ENCODE data around the gene DOCK2. TPM values are rescaled to one million over a fixed set of nuclear protein-coding genes. Genes with fewer than 3 reads are reported as not detected.

DOCK2 gene
- total and polyA plus RNA-seq, 2 donors (not counting 1 experiment from before 2014, with no cell fraction given) = 1.1 to 8.9 TPM

DNA sequence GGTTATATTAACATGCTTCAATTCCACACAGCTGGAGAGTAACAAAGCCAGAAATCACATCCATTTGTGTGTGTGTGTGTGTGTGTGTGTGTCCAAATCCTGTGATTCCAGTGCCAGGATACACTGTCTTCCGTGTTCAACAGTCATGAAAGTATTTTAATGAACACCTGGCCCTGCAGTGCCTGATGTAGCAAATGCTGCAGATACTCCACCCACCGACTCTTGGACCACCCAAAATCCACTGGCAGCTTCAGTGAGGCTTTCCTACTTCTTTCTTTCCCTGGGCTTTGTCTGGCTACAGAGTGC, 356.4 kb downstream of the DOCK2 start:
- Histone ChIP-seq H4K20me1 (ENCODE audit: control insufficient read depth, extremely low read depth, insufficient read depth, low read length) (no peaks in the 10 kb centered on the region), H3K9me3 (ENCODE audit: control insufficient read depth, insufficient read depth, low read depth, low read length) (no peaks in the 10 kb centered on the region), H3K36me3 (ENCODE audit: control insufficient read depth, insufficient read depth, low read length) (no peaks in the 10 kb centered on the region), H3K4me2 (ENCODE audit: extremely low read depth, insufficient read depth, low read length) (no peak overlapping the region), H3K27me3 (ENCODE audit: control insufficient read depth, insufficient read depth, low read length) (no peaks in the 10 kb centered on the region), H3K9ac (ENCODE audit: insufficient read depth, low read length) (no peak overlapping the region), H3K79me2 (ENCODE audit: control insufficient read depth, insufficient read depth, low read length) (no peaks in the 10 kb centered on the region), H3K27ac (ENCODE audit: insufficient read depth, low read length) (no peak overlapping the region), H2AFZ (ENCODE audit: low read length) (no peak overlapping the region), H3K4me3 (replicated peaks in 1 of 4; ENCODE audit: control extremely low read depth in 1 of 4, insufficient read depth in 1 of 4, low read depth in 3 of 4, low read length in 4 of 4) (no peak overlapping the region), H3K4me1 (ENCODE audit: control insufficient read depth, extremely low read depth, insufficient read depth, low read length) (no peaks in the 10 kb centered on the region)
- no peak for TF ChIP-seq EZH2 (IDR thresholded peaks at IDR 0.05; ENCODE audit: low read length, missing control alignments)
- TF ChIP-seq, protein P1, sequence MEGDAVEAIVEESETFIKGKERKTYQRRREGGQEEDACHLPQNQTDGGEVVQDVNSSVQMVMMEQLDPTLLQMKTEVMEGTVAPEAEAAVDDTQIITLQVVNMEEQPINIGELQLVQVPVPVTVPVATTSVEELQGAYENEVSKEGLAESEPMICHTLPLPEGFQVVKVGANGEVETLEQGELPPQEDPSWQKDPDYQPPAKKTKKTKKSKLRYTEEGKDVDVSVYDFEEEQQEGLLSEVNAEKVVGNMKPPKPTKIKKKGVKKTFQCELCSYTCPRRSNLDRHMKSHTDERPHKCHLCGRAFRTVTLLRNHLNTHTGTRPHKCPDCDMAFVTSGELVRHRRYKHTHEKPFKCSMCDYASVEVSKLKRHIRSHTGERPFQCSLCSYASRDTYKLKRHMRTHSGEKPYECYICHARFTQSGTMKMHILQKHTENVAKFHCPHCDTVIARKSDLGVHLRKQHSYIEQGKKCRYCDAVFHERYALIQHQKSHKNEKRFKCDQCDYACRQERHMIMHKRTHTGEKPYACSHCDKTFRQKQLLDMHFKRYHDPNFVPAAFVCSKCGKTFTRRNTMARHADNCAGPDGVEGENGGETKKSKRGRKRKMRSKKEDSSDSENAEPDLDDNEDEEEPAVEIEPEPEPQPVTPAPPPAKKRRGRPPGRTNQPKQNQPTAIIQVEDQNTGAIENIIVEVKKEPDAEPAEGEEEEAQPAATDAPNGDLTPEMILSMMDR (conservative IDR thresholded peaks at IDR 0.05 in 1 of 2, IDR thresholded peaks at IDR 0.05 in 1 of 2; ENCODE audit: low read depth in 1 of 2, low read length in 2 of 2) = no peak
- DNase-seq (ENCODE audit: low read depth in 2 of 2) = no peak

- Histone ChIP-seq H4K20me1 (ENCODE audit: control insufficient read depth, extremely low read depth, insufficient read depth, low read length) (no peaks in the 10 kb centered on the region), H3K79me2 (ENCODE audit: control insufficient read depth, insufficient read depth, low read length) (no peaks in the 10 kb centered on the region)
These were observed 360.7 kb downstream of the DOCK2 start for GRCh38 chr5:169997798-169998197.

DNA sequence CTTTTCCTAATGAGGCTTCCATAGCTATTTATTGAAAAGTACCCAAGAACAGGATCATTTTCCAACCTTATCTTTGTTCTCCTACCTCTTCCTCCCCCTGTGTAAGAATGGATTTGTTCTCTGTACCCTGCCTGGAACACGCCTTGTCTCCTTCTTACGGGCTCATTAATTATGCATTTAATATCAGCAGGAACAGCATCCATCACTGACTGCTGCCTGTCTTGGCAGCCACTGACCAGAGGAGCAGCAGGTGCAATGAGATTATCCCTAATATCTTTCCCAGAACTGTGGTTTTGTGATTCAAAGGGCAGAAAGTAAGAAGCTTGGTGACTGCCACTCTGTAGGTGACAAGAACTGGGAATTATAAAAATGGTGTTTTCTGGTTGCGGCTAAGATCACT, 362.5 kb downstream of the DOCK2 start:
- Histone ChIP-seq H3K4me2 (ENCODE audit: extremely low read depth, insufficient read depth, low read length) (no peak overlapping the region), H3K4me1 (ENCODE audit: control insufficient read depth, extremely low read depth, insufficient read depth, low read length) (no peaks in the 10 kb centered on the region), H3K4me3 (replicated peaks in 1 of 4; ENCODE audit: control extremely low read depth in 1 of 4, insufficient read depth in 1 of 4, low read depth in 3 of 4, low read length in 4 of 4) (no peak overlapping the region), H3K9ac (ENCODE audit: insufficient read depth, low read length) (no peak overlapping the region), H3K36me3 (ENCODE audit: control insufficient read depth, insufficient read depth, low read length) (no peaks in the 10 kb centered on the region), H3K9me3 (ENCODE audit: control insufficient read depth, insufficient read depth, low read depth, low read length) (no peaks in the 10 kb centered on the region), H2AFZ (ENCODE audit: low read length) (no peak overlapping the region), H3K79me2 (ENCODE audit: control insufficient read depth, insufficient read depth, low read length) (no peaks in the 10 kb centered on the region), H4K20me1 (ENCODE audit: control insufficient read depth, extremely low read depth, insufficient read depth, low read length) (no peaks in the 10 kb centered on the region), H3K27ac (ENCODE audit: insufficient read depth, low read length) (no peak overlapping the region), H3K27me3 (ENCODE audit: control insufficient read depth, insufficient read depth, low read length) (no peaks in the 10 kb centered on the region)
- no peak for TF ChIP-seq EZH2 (IDR thresholded peaks at IDR 0.05; ENCODE audit: low read length, missing control alignments)
- TF ChIP-seq, protein P1 (conservative IDR thresholded peaks at IDR 0.05 in 1 of 2, IDR thresholded peaks at IDR 0.05 in 1 of 2; ENCODE audit: low read depth in 1 of 2, low read length in 2 of 2) = no peak
- DNase-seq (ENCODE audit: low read depth in 2 of 2) = no peak

More at GRCh38 chr5:169997798-169998197, 360.7 kb downstream of the DOCK2 start:
- DNase-seq (ENCODE audit: low read depth in 2 of 2) = no peak
- no peak overlapping the region for H3K27ac ChIP-seq (ENCODE audit: insufficient read depth, low read length)
- no peaks in the 10 kb centered on the region for H3K4me1 ChIP-seq (ENCODE audit: control insufficient read depth, extremely low read depth, insufficient read depth, low read length)
- no peak overlapping the region for H3K4me2 ChIP-seq (ENCODE audit: extremely low read depth, insufficient read depth, low read length)
- no peaks in the 10 kb centered on the region for H3K36me3 ChIP-seq (ENCODE audit: control insufficient read depth, insufficient read depth, low read length)
- no peak overlapping the region for H3K9ac ChIP-seq (ENCODE audit: insufficient read depth, low read length)
- no peak for TF ChIP-seq EZH2 (IDR thresholded peaks at IDR 0.05; ENCODE audit: low read length, missing control alignments)
- TF ChIP-seq, protein P1 (conservative IDR thresholded peaks at IDR 0.05 in 1 of 2, IDR thresholded peaks at IDR 0.05 in 1 of 2; ENCODE audit: low read depth in 1 of 2, low read length in 2 of 2) = no peak
- no peaks in the 10 kb centered on the region for H3K27me3 ChIP-seq (ENCODE audit: control insufficient read depth, insufficient read depth, low read length)
- H3K9me3 ChIP-seq (ENCODE audit: control insufficient read depth, insufficient read depth, low read depth, low read length) = no peaks in the 10 kb centered on the region
- H3K4me3 ChIP-seq (replicated peaks in 1 of 4; ENCODE audit: control extremely low read depth in 1 of 4, insufficient read depth in 1 of 4, low read depth in 3 of 4, low read length in 4 of 4) = no peak overlapping the region
- H2AFZ ChIP-seq (ENCODE audit: low read length) = no peak overlapping the region

Data from fibroblast of lung (primary cell).